Measurements from ENCODE around the gene MRPL52.
"Not testable (repeated sequence)": the region's sequence is repeated elsewhere in the genome, so short reads cannot be mapped to it uniquely, and the experiment has no call there.

Gene MRPL52

DNA sequence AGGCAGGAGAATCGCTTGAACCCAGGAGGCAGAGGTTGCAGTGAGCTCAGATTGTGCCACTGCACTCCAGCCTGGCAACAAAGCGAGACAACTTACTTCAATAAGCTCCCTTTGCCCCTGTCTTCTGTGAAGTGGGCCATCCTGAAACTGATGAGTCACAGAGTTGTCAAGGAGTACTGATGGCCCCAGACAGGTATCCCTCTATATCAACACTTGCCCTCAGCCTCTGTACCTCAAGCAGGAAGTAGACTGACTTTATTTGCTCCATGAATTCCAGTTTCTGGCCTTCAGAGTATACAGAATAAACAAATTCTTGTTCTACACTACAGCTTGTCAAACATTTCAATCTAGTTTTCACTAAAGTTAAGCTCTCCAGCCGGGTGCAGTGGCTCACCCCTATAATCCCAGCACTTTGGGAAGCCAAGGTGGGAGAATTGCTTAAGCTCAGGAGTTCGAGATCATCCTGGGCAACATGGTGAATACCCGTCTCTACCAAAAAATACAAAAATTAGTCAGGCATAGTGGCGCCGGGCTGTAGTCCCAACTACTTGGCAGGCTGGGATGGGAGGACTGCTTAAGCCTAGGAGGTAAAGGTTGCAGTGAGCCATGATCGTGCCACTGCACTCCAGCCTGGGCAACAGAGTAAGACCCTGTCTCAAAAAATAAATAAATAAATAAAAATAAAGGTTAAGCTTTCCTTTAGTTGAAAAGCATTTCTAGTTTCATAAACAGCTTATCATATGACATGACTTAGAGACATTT, 25.5 kb downstream of the MRPL52 start:
- peak in 1 of 5 donors; percentile 27 for DNase-seq

DNA sequence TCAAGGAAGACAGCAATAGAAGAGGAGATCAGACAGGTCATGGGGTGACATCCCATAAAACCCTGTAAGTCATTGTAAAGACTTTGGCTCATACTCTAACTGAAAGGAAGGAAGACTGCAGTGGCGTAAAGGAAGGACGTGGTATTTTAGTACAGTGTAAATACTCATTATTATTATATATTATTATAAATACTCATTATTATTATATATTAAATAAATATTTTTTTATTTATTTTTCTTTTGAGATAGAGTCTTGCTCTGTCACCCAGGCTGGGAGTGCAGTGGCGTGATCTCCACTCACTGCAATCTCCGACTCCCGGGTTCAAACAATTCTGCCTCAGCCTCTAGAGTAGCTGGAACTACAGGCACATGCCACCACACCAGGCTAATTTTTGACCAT, 26.7 kb downstream of the MRPL52 start:
- no peak for DNase-seq

DNA sequence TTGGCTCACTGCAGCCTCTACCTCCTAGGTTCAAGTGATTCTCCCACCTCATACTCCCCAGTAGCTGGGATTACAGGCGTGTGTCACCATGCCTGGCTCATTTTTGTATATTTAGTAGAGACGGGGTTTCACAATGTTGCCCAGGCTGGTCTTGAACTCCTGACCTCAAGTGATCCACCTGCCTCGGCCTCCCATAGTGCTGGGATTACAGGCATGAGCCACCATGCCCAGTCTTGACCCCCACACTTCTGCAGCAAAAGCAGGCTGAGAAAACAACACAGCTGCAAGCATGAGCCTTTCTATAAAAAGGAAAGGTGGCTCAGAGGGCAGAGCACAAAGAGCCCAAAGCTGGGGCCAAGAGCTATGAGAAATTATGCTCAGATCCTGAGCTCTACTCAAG, 30.7 kb downstream of the MRPL52 start:
- not testable (repeated sequence) for DNase-seq

DNA sequence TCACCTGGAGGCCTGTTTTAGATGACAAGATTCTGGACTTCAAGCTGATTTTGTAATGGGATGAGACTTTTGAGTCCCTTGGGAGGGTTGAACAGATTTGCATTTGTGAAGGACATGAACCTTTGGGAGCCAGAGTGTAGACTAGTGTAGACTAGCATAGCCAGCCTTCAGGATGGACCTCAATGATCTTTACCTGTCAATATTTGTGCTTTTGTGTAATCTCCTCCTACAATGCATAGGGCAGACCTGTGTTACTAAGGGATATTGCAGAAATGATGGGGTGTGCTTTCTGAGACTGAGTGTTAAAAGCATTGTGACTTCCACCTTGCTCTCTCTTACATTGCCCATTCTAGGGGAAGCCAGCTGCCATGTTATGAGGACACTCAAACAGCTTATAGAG, 32.0 kb downstream of the MRPL52 start:
- DNase-seq, result no peak

DNA sequence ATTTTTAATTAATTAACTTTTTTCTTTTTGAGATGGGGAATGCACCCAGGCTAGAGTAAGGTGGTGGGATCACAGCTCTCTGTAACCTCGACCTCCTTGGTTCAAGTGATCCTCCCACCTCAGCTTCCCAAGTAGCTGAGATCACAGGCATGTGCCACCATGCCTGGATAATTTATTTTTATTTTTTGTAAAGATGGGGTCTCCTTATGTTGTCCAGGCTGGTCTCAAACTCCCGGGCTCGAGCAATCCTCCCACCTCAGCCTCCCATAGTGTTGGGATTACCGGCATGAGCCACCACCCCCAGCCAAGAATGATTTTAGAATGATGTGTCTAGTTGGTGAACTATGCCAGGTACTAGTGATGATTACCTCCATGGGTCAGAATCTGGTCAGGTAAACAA, 35.3 kb downstream of the MRPL52 start:
- DNase-seq, result no peak

DNA sequence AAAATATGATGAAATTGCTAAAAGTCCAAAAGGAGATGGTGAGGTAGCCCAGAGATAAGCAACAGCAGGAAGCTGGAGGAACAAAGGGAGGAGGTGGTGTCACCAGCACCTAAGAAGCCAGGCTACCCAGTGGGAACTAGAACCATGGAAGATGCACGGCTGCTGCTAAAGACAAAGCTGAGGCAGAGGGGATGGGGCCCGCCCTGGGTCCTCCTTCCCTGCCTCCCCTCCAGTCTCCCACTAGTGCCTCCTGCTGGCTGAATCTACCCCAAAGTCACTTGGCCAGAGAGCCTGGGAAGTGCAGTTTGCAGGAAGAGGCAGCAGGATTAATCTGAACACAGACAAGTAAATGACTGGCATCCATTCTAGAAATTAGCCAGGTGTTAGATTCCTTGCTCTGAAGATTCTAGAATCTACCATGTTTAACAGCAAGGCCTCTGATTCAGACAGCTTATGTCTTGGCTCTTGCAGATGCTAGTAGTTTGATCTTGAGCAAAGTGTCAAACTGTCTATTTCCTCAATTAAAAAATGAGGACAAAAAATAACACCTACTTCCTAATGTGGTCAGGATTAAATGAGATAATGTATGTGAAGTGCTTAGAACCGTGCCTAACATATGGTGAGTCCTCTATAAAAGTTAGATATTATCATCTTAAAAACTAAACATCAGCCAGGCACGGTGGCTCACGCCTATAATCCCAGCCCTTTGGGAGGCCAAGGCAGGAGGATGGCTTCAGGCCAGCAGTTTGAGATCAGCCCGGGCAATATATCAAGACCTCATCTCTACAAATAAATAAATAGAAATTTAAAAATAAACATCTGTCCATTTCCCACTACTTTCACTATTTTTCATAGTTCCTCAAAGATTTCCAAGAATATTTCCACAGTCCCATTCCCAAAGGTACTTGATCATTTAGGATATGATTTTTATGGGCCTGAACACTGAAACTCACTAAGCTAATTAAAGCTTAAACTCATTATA, 36.0 kb downstream of the MRPL52 start:
- no peak for DNase-seq

DNA sequence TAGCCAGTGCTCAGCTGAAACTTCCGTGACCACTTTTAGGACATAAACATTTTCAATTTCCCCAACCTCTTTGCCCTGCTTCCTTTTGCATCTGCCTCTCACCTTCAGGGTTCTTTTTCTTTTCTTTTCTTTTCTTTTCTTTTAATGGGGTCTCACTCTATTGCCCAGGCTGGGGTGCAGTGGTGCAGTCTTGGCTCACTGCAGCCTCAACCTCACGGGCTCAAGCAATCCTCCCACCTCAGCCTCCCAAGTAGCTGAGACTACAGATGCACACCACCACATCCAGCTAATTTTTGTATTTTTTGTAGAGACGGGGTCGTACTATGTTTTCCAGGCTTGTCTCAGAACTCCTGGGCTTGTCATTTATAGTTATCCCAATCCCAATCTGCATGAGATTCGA, 37.2 kb downstream of the MRPL52 start:
- no peak for DNase-seq

DNA sequence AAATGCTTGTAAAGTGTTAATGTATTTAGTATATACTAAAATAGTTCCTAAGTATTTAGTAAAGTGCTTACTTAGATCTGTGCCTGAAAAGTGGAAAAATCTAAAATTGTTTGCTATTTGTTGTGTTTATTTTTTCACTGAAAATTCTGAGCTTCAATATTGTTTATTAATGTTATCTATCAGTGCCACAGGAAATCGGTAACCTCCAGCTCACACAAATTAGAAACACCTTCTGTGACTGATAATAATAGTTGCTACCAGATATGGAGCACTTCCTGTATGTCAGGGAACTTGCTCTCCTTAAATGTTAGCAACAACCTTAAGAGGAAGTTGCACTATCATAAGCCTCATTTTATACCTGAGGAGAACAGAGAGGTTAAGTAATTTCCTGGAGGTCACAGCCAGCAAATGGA, 41.1 kb downstream of the MRPL52 start:
- no peak for DNase-seq

DNA sequence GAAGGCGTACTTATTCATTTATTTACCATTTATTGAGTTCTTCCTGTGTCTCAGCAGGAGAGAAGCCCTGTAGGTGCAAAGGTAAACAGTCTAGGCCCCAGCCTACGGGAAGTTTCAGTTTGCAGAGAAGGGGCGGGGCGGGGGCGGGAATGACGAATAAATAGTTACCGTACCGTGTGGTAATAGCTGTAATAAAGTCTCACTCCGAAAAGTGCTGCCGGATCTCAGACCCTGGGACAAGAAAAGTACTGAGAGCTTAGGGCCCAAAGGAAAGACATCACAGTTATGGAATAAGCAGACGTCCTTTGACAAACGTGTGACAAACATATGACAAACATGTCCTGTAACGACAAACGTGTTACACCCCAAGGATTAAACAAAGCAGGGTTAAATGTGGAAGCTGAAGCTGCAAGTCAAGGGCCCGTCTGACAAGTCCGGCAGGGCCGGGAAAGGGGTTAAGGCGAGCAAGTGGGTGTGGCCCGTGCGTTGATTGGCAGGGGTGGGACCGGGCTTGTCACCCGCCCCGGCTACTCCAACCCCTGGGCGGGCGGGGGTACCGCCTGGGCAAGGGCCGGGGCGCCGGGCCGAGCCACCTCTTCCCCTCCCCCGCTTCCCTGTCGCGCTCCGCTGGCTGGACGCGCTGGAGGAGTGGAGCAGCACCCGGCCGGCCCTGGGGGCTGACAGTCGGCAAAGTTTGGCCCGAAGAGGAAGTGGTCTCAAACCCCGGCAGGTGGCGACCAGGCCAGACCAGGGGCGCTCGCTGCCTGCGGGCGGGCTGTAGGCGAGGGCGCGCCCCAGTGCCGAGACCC, 41.7 kb downstream of the MRPL52 start, which contains the start of gene LRP10:
TSS of gene LRP10 (plus strand) at position 517 of the 809 bp plus-strand sequence. CDS start 564 bp downstream, outside the sequence.
- peak; percentile 63 to 90 (median 71) for DNase-seq

DNA sequence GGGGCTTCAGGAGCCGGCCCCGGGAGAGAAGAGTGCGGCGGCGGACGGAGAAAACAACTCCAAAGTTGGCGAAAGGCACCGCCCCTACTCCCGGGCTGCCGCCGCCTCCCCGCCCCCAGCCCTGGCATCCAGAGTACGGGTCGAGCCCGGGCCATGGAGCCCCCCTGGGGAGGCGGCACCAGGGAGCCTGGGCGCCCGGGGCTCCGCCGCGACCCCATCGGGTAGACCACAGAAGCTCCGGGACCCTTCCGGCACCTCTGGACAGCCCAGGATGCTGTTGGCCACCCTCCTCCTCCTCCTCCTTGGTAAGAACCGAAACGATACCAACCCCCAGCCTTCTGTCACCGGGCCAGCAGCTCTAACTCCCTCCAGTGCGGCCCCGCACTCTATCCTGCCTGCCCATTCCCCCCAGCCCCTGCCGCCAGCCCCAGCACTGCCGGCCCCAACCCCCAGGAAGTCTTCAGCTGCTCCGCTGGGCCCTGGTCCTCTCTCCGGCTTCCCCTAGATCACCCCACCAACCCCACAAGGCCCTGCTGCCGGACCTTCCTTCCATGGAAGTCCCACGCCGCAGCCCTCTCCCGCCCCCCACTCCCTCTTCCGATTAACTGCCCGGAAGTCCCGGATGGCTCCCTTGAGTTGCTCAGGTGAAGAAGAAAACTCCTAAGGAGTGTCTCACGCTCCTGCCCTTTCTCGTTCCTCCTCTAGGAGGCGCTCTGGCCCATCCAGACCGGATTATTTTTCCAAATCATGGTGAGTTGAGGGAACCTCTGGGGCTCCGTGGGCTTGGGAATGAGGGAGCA, 42.5 kb downstream of the MRPL52 start:
- DNase-seq, result peak; percentile 35 to 71 (median 60)

DNA sequence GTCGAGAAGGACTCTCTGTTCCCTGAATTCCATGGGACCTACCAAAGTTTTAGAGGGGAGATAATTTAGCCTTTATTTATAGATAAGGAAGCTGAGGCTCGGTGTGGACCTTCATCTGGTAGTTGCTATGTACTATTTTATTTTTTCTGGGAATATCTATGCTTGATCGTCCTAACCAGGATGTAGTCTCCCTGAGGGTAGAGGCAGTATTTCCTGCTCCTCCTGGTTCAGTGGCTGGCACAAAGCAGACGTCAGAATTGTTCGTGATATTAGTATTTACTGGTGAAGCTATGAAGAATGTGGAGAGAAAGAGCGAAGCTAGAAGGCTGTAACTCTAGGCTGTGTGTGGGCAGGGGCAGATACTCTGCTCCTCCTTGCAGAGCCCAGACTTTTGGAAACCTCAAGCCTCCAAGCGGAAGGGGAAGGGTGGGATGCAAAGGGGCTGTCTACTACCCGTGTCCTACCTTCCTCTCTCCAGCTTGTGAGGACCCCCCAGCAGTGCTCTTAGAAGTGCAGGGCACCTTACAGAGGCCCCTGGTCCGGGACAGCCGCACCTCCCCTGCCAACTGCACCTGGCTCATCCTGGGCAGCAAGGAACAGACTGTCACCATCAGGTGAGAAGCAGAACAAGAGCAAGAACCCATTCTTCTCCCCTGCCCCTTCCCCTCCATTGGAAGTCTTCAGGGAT, 43.3 kb downstream of the MRPL52 start:
- DNase-seq, result no peak

DNA sequence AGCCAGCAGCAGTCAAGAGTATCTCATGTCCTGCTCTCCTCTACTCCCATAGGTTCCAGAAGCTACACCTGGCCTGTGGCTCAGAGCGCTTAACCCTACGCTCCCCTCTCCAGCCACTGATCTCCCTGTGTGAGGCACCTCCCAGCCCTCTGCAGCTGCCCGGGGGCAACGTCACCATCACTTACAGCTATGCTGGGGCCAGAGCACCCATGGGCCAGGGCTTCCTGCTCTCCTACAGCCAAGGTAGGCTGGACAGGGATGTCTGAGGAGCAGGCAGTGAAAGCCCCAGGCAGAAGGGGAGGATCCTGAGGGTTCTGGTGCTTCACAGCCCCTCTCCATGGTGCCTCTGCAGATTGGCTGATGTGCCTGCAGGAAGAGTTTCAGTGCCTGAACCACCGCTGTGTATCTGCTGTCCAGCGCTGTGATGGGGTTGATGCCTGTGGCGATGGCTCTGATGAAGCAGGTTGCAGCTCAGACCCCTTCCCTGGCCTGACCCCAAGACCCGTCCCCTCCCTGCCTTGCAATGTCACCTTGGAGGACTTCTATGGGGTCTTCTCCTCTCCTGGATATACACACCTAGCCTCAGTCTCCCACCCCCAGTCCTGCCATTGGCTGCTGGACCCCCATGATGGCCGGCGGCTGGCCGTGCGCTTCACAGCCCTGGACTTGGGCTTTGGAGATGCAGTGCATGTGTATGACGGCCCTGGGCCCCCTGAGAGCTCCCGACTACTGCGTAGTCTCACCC, 45.5 kb downstream of the MRPL52 start:
- DNase-seq, result no peak

DNA sequence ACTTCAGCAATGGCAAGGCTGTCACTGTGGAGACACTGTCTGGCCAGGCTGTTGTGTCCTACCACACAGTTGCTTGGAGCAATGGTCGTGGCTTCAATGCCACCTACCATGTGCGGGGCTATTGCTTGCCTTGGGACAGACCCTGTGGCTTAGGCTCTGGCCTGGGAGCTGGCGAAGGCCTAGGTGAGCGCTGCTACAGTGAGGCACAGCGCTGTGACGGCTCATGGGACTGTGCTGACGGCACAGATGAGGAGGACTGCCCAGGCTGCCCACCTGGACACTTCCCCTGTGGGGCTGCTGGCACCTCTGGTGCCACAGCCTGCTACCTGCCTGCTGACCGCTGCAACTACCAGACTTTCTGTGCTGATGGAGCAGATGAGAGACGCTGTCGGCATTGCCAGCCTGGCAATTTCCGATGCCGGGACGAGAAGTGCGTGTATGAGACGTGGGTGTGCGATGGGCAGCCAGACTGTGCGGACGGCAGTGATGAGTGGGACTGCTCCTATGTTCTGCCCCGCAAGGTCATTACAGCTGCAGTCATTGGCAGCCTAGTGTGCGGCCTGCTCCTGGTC, 46.1 kb downstream of the MRPL52 start:
- no peak for DNase-seq

DNA sequence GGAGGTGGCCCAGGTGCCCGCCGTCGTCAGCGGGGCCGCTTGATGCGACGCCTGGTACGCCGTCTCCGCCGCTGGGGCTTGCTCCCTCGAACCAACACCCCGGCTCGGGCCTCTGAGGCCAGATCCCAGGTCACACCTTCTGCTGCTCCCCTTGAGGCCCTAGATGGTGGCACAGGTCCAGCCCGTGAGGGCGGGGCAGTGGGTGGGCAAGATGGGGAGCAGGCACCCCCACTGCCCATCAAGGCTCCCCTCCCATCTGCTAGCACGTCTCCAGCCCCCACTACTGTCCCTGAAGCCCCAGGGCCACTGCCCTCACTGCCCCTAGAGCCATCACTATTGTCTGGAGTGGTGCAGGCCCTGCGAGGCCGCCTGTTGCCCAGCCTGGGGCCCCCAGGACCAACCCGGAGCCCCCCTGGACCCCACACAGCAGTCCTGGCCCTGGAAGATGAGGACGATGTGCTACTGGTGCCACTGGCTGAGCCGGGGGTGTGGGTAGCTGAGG, 47.4 kb downstream of the MRPL52 start:
- no peak for DNase-seq

DNA sequence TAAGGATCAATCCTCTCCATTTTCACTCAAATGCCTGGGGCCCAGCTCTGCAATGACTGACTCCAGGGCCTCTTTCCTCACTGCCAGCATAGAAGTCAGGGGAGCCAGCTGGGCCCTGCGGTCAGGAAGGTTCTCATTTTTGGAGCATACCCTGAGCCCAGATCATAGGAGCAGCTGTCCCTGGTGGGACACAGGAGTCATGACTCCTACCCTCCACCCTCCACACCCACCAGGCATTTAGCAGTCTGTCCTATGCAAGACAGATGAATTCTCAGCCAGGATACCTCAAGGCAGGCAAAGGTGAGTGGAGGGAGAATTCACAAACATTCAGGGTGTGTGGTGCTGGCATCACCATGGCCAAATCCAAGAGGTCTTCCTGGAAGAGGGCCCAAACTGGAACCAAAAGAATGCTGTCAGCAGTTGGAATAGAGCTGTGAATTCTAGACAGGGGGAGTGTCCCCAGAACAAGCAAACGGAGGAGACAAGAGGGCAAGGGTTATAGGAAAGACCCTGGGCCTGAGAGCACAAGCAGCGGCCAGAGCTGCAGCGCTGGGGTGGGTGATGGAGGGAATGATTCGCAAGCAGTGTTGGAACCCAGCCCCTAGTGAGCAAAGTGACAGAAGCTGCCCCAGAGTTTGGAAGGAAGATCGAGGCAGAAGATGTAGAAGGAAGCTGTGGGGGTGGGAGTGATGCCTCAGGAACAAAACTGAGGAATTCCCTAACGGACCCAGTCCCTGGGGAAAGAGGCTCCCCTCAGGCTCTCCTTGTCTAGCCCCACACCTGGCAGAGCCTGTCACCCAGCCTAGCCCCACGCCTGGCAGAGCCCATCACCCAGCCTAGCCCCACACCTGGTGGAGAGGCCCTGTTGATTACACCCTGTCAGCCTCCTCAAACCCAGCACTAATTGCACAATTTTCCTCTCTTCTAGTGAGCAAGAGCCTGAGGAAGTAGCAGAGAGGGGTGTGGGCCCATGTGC, 48.9 kb downstream of the MRPL52 start:
- DNase-seq, result no peak

DNA sequence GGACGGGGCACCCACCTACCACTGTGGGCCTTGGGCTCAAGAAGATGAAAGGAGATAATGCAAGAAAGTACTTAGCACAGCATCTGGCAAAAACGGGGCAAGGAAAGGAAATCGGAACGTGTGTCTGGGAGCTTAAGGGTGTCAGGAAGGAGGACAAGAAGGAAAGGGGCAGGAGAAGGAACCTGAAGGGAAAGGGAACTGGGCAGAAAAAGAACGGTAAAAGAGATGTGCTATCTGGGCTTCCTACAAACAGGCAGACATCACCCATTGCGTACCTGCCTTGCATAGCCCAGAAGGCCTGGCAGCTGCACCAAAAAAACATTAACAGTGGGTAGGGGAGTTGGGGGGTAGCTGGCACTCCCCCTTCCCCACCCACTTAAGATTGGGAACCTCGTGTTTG, 52.4 kb downstream of the MRPL52 start:
- DNase-seq, result no peak

DNA sequence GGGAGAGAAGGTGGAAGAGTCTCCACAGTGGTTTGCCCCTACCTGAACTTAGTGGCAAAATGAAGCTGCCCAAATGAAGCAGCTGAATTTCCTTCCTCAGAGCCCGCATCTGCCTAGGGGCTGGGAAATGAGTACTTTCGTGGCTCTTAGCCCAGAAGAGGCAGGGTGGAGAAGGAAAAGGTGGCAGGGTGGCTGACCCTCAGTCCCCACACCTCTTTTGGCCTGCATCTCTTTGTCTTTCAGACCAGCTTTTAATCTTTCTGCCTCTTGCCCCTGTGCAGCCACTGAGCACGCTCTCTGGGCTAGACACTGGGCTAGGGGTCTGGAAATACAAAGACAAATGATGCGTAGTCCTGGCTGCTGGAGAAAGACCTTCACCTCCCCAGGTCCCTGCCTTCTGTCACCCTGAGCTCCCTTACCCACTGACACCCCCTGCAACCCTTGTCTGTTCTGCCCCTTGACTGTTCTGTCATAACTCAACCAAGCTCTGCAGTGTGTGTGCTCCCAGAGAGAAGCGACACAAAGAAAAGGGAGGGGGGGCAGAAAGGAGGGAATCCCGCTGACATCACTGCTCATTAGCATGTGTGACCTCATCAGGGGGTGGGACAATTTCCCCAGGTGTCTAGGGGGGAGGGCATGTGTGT, 53.0 kb downstream of the MRPL52 start:
- DNase-seq, result peak in 2 of 5 donors; percentile 23

Measured in T-helper 1 cell (primary cell).